GM10266 (cell line): ENCODE results near the gene LARP4B.

Source experiments
- DNase-seq: peaks from one replicate; pipeline ENCODE4 v3.0.0; 2012; ENCODE audit errors: extremely low spot score
- CTCF ChIP-seq: IDR thresholded peaks from 2 replicates; pipeline ENCODE4 v1.5.1; 2012; ENCODE audit warnings: mild to moderate bottlenecking, low read depth; ENCODE audit not compliant: control insufficient read depth, insufficient read depth; ENCODE audit errors: missing control alignments

LARP4B gene

DNA sequence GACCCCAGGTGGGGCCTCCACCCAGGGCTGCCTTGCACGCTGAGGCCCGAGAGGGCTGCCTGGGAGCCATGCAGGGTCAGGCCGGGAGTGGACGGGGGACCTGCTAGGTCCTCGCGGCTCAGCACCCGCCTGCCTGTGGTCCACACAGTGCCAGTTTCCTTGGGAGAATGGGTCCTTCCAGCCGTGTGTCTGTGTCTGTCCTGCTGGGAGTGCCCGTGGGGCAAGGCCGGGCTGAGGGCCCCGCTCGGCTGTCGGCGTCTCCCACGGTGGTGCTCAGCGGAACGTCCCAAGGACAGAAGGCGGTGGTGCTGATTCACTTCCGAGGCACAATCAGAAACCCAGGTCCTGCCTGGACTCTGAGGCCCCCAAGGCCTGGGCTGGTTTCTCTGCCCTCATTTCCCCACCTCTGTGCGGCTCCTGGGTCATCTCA is 33.5 kb upstream of the LARP4B start:
- TF ChIP-seq CTCF = no peak
- no peak for DNase-seq

GRCh38 chr10:964321-964987 is 32.9 kb upstream of the LARP4B start:
- TF ChIP-seq CTCF = no peak
- DNase-seq = no peak

DNA sequence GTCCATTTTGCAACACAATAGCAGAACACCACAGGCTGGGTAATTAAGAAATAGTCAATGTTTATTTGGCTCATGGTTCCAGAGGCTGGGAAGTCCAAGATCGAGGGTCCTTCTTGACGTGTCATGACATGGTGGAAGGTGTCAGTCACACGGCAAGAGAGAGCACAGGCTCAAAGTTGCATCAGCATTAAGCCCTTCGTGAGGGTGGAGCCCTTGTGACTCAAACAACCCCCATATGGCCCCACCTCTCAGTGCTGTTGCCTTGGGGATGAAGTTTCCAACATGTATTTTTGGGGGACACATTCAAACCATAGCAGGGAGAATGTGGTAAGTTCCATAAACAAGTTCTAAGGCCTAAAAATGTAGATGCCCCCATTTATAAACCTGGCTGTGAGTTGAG is 32.1 kb upstream of the LARP4B start:
- no peak for TF ChIP-seq CTCF
- no peak for DNase-seq

DNA sequence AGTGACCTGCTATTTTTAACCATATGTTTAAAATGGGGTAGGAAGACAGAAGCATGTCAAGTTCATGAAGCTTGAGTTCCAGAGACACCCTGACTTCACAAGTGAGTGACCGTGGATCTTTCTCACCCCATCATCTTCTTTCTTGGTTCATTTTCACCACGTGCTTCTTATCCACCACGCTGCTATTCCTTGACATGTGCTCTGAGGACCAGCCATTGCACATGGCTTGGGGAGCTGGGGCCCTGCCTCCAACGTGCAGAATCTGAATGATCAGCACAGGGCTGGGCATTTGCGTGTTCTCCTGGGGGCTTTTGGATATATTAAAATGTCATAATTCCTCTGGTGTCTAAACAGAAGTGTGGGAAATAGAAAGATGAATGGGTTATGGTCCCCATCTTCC is 31.7 kb upstream of the LARP4B start:
- TF ChIP-seq CTCF = no peak
- no peak for DNase-seq

- DNase-seq = no peak
- TF ChIP-seq CTCF = no peak
Measured at GRCh38 chr10:962342-962741, 30.8 kb upstream of the LARP4B start.

DNA sequence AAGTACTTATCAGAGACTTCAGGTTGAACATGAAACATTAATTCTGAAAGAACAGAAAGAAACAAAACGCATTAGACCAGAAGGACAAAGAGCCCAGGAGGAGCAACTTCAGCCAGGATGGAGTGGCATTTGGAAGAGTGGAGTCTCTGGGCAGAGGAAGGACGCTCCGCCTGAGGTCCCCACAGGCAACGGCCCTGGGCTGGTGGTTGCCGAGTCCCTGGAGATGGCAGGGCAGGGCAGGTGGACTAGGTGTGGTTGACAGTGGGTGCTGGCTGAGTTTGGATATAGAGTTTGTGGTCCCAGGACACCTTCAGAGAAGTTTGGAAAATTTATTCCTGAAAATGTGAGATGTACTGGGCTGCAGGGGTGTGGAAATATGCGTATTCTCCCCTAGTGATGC is 27.4 kb upstream of the LARP4B start:
- TF ChIP-seq CTCF = no peak
- DNase-seq = no peak

- no peak for DNase-seq
- no peak for TF ChIP-seq CTCF
Measured at GRCh38 chr10:958106-958505, 26.6 kb upstream of the LARP4B start.
